ENCODE data around the gene PACS1.

Gene PACS1

DNA sequence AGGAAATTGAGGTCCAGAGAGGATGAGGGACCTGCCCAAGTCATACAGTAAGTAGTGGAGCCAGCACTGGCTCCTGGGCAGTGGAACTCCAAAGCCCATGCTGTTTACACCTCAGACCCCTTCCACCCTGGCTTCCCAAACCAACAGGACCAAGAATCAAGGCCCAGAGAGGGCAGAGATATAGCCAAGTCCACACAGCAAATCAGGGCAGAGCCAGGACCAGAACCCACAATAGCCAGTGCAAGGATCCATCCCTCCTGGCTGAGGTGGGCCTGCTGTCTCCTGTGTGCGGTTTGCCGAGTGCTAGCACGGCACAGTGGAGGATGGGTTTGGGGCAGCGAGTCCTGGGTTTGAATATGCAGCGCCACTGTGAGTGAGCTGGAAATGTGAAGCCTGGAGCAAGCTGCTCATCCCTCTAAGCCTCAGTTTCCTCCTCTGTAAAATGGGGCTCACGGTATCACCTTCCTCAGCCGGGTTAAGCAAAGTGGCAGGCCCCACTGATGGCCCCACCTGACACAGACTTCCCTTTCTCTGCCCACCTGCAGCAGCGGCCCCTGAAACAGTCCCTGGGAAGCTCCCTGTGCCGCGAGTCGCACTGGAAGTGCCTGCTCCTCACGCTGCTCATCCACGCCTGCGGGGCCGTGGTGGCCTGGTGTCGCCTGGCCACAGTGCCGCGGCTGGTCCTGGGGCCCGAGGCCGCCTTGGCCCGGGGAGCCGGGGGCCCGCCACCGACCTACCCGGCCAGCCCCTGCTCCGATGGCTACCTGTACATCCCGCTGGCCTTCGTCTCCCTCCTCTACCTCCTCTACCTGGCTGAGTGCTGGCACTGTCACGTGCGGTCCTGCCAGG lies 223.9 kb downstream of the PACS1 start:
- H3K27me3 ChIP-seq: no peaks in the 10 kb centered on the region
- H3K36me3 ChIP-seq: no peaks in the 10 kb centered on the region
- H3K4me3 ChIP-seq (ENCODE audit: low read depth, low read length): no peak overlapping the region
- no peaks in the 10 kb centered on the region; the same call in none of the 2 replicates for H3K4me1 ChIP-seq
- H3K9me3 ChIP-seq: no peaks in the 10 kb centered on the region
- TF ChIP-seq, protein P1, sequence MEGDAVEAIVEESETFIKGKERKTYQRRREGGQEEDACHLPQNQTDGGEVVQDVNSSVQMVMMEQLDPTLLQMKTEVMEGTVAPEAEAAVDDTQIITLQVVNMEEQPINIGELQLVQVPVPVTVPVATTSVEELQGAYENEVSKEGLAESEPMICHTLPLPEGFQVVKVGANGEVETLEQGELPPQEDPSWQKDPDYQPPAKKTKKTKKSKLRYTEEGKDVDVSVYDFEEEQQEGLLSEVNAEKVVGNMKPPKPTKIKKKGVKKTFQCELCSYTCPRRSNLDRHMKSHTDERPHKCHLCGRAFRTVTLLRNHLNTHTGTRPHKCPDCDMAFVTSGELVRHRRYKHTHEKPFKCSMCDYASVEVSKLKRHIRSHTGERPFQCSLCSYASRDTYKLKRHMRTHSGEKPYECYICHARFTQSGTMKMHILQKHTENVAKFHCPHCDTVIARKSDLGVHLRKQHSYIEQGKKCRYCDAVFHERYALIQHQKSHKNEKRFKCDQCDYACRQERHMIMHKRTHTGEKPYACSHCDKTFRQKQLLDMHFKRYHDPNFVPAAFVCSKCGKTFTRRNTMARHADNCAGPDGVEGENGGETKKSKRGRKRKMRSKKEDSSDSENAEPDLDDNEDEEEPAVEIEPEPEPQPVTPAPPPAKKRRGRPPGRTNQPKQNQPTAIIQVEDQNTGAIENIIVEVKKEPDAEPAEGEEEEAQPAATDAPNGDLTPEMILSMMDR (IDR thresholded peaks at IDR 0.05; ENCODE audit: low read depth, low read length): no peak
- DNase-seq: no peak
